HL-60 (cell line): Measurements from ENCODE around the gene AKAP7.

Experiments
- DNase-seq, 2 experiments: peaks; one replicate each; pipeline ENCODE4 v3.0.0-alpha.2; 2010 to 2020; ENCODE audit warnings: low read depth in 1 of 2, low spot score in 1 of 2
- H3K27ac ChIP-seq: fragments of 250-450 bp; sonication (Bioruptor Pico); replicated peaks from 2 replicates; pipeline ENCODE4 v1.5.1; 2020; ENCODE audit warnings: mild to moderate bottlenecking, moderate library complexity
- H3K27me3 ChIP-seq: fragments of 250-450 bp; sonication (Bioruptor Pico); 2 replicates; pipeline ENCODE4 v1.5.1; 2021; ENCODE audit warnings: mild to moderate bottlenecking, moderate library complexity; ENCODE audit not compliant: insufficient read depth, poor library complexity, severe bottlenecking
- H3K4me3 ChIP-seq: replicated peaks from 2 replicates; pipeline ENCODE4 v1.5.1; 2011; ENCODE audit warnings: mild to moderate bottlenecking, control low read depth, low read length; ENCODE audit not compliant: insufficient read depth
- GABPA ChIP-seq: IDR thresholded peaks from 2 replicates; pipeline ENCODE4 v1.6.1; 2012; ENCODE audit warnings: low read depth
- POLR2AphosphoS5 ChIP-seq: IDR thresholded peaks from 2 replicates; pipeline ENCODE4 v1.6.1; 2012; ENCODE audit warnings: low read depth
- REST ChIP-seq: IDR thresholded peaks from 2 replicates; pipeline ENCODE4 v1.6.1; 2012; ENCODE audit warnings: low read depth; ENCODE audit not compliant: insufficient replicate concordance
- SPI1 ChIP-seq: IDR thresholded peaks from 2 replicates; pipeline ENCODE4 v1.6.1; 2012; ENCODE audit warnings: low read depth, mild to moderate bottlenecking, borderline replicate concordance
- TF ChIP-seq, protein P1 (sequence below): IDR thresholded peaks from one replicate; pipeline ENCODE4 v1.5.1; 2011; ENCODE audit warnings: low read length, control low read depth, inconsistent platforms; ENCODE audit not compliant: insufficient read depth

AKAP7 gene

GRCh38 chr6:131116321-131116720 is 18.9 kb upstream of the AKAP7 start:
- no peak overlapping the region for H3K4me3 ChIP-seq
- H3K27ac ChIP-seq, result no peak overlapping the region
- DNase-seq, result no peak
- TF ChIP-seq SPI1 (no peak), REST (no peak), GABPA (no peak), POLR2AphosphoS5 (no peak)
- TF ChIP-seq, protein P1, sequence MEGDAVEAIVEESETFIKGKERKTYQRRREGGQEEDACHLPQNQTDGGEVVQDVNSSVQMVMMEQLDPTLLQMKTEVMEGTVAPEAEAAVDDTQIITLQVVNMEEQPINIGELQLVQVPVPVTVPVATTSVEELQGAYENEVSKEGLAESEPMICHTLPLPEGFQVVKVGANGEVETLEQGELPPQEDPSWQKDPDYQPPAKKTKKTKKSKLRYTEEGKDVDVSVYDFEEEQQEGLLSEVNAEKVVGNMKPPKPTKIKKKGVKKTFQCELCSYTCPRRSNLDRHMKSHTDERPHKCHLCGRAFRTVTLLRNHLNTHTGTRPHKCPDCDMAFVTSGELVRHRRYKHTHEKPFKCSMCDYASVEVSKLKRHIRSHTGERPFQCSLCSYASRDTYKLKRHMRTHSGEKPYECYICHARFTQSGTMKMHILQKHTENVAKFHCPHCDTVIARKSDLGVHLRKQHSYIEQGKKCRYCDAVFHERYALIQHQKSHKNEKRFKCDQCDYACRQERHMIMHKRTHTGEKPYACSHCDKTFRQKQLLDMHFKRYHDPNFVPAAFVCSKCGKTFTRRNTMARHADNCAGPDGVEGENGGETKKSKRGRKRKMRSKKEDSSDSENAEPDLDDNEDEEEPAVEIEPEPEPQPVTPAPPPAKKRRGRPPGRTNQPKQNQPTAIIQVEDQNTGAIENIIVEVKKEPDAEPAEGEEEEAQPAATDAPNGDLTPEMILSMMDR, result no peak
- H3K27me3 ChIP-seq, result no peaks in the 10 kb centered on the region

- Histone ChIP-seq H3K27ac (no peak overlapping the region), H3K4me3 (no peak overlapping the region), H3K27me3 (no peaks in the 10 kb centered on the region)
- DNase-seq, result peak; percentile 13 to 16
- TF ChIP-seq, protein P1, result peak; percentile 1
- no peak for TF ChIP-seq SPI1
Observed at GRCh38 chr6:131116755-131117360, 18.4 kb upstream of the AKAP7 start.

DNA sequence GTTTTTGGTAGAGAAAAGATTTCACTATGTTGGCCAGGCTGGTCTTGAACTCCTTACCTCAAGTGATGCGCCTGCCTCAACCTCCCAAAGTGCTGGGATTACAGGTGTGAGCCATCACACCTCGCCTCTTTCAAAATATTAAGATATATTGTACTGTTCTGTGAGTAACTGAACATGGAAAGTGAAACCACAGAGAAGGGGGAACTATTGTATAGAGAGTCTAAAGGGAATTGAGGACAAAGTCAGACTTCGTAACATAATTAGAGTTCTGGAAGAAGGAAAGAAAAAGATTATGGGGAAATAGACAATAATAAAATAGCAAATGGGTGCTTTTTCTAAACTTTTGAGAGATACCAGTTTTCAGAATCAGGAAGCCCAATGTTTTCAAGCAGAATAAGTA is 17.4 kb upstream of the AKAP7 start:
- Histone ChIP-seq H3K4me3 (no peak overlapping the region), H3K27me3 (no peaks in the 10 kb centered on the region), H3K27ac (no peak overlapping the region)
- no peak for DNase-seq
- TF ChIP-seq REST, result no peak

DNA sequence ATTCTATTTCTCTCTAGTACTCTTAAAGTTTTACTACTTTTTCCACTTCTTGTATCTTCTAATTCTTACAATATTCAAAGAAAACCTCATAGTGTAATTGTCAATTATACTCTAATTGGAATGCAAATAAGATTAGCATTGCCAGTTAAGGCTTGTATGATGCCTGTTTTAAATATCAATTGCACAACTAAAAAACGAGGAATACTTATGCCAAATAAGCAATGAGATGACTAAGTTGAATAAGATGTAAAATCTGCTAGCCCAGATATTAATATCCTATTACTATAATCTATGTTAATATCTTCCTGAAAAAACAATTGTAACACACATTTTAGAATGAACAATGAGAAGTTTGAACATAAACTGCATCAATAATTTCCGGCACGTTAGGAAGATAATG is 13.3 kb upstream of the AKAP7 start:
- no peak for DNase-seq
- Histone ChIP-seq H3K27me3 (no peaks in the 10 kb centered on the region), H3K27ac (no peak overlapping the region), H3K4me3 (no peak overlapping the region)
- TF ChIP-seq, protein P1, result no peak
- TF ChIP-seq GABPA, result no peak
- no peak for TF ChIP-seq POLR2AphosphoS5
- no peak for TF ChIP-seq SPI1
- no peak for TF ChIP-seq REST
